Measurements from ENCODE around the gene DNMBP.

GRCh38 chr10:99894613-99895012 lies 115.1 kb downstream of the DNMBP start:
- TF ChIP-seq EZH2phosphoT487 (IDR thresholded peaks at IDR 0.05; ENCODE audit: insufficient read depth, low read depth) (no peak), EZH2 (IDR thresholded peaks at IDR 0.05; ENCODE audit: insufficient read depth, poor library complexity, severe bottlenecking) (no peak)
